CD4-positive, alpha-beta T cell (primary cell): ENCODE data around the gene NFYB. TPM values are rescaled to one million over a fixed set of nuclear protein-coding genes. Genes with fewer than 3 reads are reported as not detected.

Experiments used
- ATAC-seq: fragments of 200-7000 bp; cut with Tn5 transposase; one replicate; pipeline ENCODE4 v1.10.0; 2022; ENCODE audit warnings: mild to moderate bottlenecking; ENCODE audit not compliant: poor library complexity
- CTCF ChIA-PET: fragments of 350-600 bp; sonication (Branson Sonifier 250); formaldehyde crosslinking; loops from one replicate; lab custom pipeline; 2021; ENCODE audit warnings: antibody characterized with exemption, inconsistent platforms; lab: Charles Lee
- POLR2A ChIA-PET: fragments of 350-600 bp; sonication (Branson Sonifier 250); formaldehyde crosslinking; loops from one replicate; lab custom pipeline; 2021; ENCODE audit warnings: antibody characterized with exemption, inconsistent platforms; lab: Charles Lee
- DNase-seq, 14 experiments: peaks; one replicate each; pipeline ENCODE4 v3.0.0-alpha.2; 2013 to 2020; ENCODE audit warnings: mixed read lengths in 2 of 14
- H3K27ac ChIP-seq, 2 donors: one replicate each; pipeline versions ENCODE4 v1.5.1 to v1.7.0; 2013; ENCODE audit warnings: low read length in 2 of 2, low read depth in 1 of 2, mild to moderate bottlenecking in 1 of 2
- H3K27me3 ChIP-seq, 2 experiments: 1 replicate in 1 of 2; 2 replicates in 1 of 2; pipeline versions ENCODE4 v1.6.1 to v1.7.0; 2013; ENCODE audit warnings: low read length in 2 of 2, control low read depth in 1 of 2, mild to moderate bottlenecking in 1 of 2, moderate library complexity in 1 of 2; ENCODE audit not compliant: insufficient read depth in 2 of 2, control insufficient read depth in 1 of 2
- H3K36me3 ChIP-seq: one replicate; pipeline ENCODE4 v1.6.1; 2013; ENCODE audit warnings: low read length, control low read depth; ENCODE audit not compliant: insufficient read depth
- H3K4me1 ChIP-seq: one replicate; pipeline ENCODE4 v1.6.1; 2013; ENCODE audit warnings: low read length, control low read depth; ENCODE audit not compliant: insufficient read depth
- H3K4me3 ChIP-seq: one replicate; pipeline ENCODE4 v1.5.1; 2013; ENCODE audit warnings: mild to moderate bottlenecking, low read length, moderate library complexity
- H3K9me3 ChIP-seq, 2 experiments: 1 replicate in 1 of 2; 2 replicates in 1 of 2; pipeline versions ENCODE4 v1.6.1 to v1.7.0; 2013; ENCODE audit warnings: low read length in 2 of 2, mild to moderate bottlenecking in 2 of 2, control low read depth in 1 of 2, moderate library complexity in 1 of 2; ENCODE audit not compliant: control insufficient read depth in 1 of 2, insufficient read depth in 1 of 2
- H3K27ac Mint-ChIP-seq: one replicate; pipeline ENCODE4 v1.8.0; 2020; ENCODE audit warnings: mixed read lengths
- H3K27me3 Mint-ChIP-seq: one replicate; pipeline ENCODE4 v1.8.0; 2021; ENCODE audit warnings: mixed read lengths
- H3K36me3 Mint-ChIP-seq: one replicate; pipeline ENCODE4 v1.8.0; 2021; ENCODE audit warnings: low read depth, mixed read lengths
- H3K4me1 Mint-ChIP-seq: one replicate; pipeline ENCODE4 v1.8.0; 2021; ENCODE audit warnings: low read depth, mixed read lengths
- H3K4me3 Mint-ChIP-seq: one replicate; pipeline ENCODE4 v1.8.0; 2020; ENCODE audit warnings: mild to moderate bottlenecking, mixed read lengths
- H3K9me3 Mint-ChIP-seq: one replicate; pipeline ENCODE4 v1.8.0; 2020; ENCODE audit warnings: mixed read lengths
- CTCF ChIP-seq: fragments of 200-600 bp; IDR thresholded peaks from one replicate; pipeline ENCODE4 v1.8.0; 2022; ENCODE audit warnings: antibody characterized with exemption, mild to moderate bottlenecking
- intact Hi-C, 2 experiments: fragments of 100-400 bp; cut with DNase I in 1 of 2; cut with micrococcal nuclease in 1 of 2; formaldehyde crosslinking; loops; one replicate each; pipeline versions ENCODE4 v1.15.1 to v1.9.0; 2023 to 2025; cut with DNase I, micrococcal nuclease
- total RNA-seq, 174 experiments: library from RNA in 2 of 174; stranded (reverse) in 2 of 174; gene quantifications; one replicate each; pipeline ENCODE4 v1.2.3 and lab custom pipeline; 2021 to 2026

The NFYB gene
- total RNA-seq, 2 experiments from 2014 or later = 12.8 to 14.6 TPM

GRCh38 chr12:104180374-104180773 lies 42.4 kb upstream of the NFYB start:
- H3K4me1 Mint-ChIP-seq = no peaks in the 10 kb centered on the region
- POLR2A ChIA-PET = no interaction called here
- H3K27me3 Mint-ChIP-seq = no peaks in the 10 kb centered on the region
- H3K9me3 Mint-ChIP-seq = peaks cover 1% of the 10 kb centered on the region
- H3K27ac Mint-ChIP-seq = no peak overlapping the region
- Histone ChIP-seq H3K36me3 (no peaks in the 10 kb centered on the region), H3K4me1 (no peaks in the 10 kb centered on the region), H3K27ac (no peak overlapping the region), H3K27me3 (no peaks in the 10 kb centered on the region), H3K9me3 (peaks cover 0 to 4% of the 10 kb centered on the region in 2 experiments), H3K4me3 (no peak overlapping the region)
- intact Hi-C loops = no loop called here
- ATAC-seq (no peak), DNase-seq (no peak)
- H3K36me3 Mint-ChIP-seq = no peaks in the 10 kb centered on the region
- TF ChIP-seq CTCF = no peak
- H3K4me3 Mint-ChIP-seq = no peak overlapping the region
- CTCF ChIA-PET = no interaction called here

DNA sequence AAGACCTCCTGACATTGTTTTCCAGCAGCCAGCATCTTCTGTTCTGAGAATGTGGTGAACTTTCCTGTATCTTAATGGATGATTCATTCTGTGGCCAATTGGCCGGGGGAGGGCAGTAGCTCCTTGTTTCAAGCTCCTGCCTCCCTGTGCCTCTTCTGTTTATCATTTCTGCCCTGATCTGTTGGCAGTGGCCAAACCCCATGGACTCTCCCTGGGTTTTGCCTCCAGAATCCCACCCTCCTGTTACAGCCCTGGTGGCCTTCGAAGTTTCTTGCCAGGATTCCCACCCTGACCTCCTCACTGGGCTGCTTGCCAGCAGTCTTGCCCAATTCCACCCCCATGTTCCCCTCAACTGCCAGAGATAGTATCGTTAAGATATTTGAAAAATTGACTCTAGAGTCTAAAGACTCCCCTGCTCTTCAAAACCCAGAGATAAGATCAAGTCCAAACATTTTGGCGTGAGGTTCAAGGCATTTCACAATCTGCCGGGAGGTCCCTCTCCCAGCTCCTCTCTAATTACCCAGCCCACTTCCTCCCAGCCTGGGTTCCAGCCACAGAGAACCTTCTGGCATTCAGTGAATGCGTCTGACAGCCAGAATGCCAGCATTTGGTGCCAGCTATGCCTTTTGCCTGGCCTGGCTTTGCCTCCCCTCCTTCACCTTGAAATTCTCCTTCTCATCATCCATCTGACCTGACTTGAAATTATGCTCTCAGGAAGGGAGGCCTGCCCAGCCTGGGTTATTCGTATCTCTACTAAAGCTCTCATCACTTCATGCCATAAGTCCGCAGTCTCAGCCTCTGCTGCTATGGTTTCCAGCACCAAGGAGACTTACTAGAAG lies 39.9 kb upstream of the NFYB start:
- intact Hi-C loops = no loop called here
- no peak overlapping the region for H3K4me3 Mint-ChIP-seq
- CTCF ChIA-PET = interaction anchor here (0.6 kb wide), 1 partner anchor 346 kb away, joined by 3 read pairs; no protein-coding TSS in a partner anchor

DNA sequence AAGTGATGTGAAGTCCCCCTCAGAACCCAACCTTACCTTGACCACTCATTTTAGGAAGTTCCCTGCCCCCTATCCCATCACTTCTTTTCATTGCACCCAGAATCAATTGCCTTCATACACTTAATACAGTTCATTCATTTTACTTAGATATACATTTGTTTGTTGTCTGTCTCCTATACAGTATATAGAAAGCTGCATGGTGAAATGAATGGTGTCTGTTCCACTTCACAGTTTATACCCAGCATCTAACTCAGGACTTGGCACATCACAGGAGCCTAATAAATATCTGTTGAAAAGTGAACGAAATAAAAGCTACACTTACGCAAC lies 39.3 kb upstream of the NFYB start:
- Mint-ChIP-seq H3K9me3 (no peaks in the 10 kb centered on the region), H3K27me3 (no peaks in the 10 kb centered on the region), H3K4me1 (no peaks in the 10 kb centered on the region), H3K36me3 (no peaks in the 10 kb centered on the region), H3K27ac (no peak overlapping the region), H3K4me3 (no peak overlapping the region)
- DNase-seq (no peak), ATAC-seq (no peak)
- H3K9me3 ChIP-seq = no peaks in the 10 kb centered on the region
- TF ChIP-seq CTCF = no peak
- H3K27me3 ChIP-seq = no peaks in the 10 kb centered on the region
- H3K4me3 ChIP-seq = no peak overlapping the region
- no peaks in the 10 kb centered on the region for H3K4me1 ChIP-seq
- ChIA-PET CTCF (no interaction called here), POLR2A (no interaction called here)
- no peak overlapping the region for H3K27ac ChIP-seq
- intact Hi-C loops = no loop called here
- H3K36me3 ChIP-seq = no peaks in the 10 kb centered on the region

More for the DNA sequence above, 39.9 kb upstream of the NFYB start:
- DNase-seq = no peak
- no peaks in the 10 kb centered on the region for H3K27me3 Mint-ChIP-seq
- no peaks in the 10 kb centered on the region for H3K27me3 ChIP-seq
- H3K27ac ChIP-seq = no peak overlapping the region
- H3K27ac Mint-ChIP-seq = no peak overlapping the region
- TF ChIP-seq CTCF = no peak
- H3K9me3 Mint-ChIP-seq = no peaks in the 10 kb centered on the region
- no peaks in the 10 kb centered on the region for H3K36me3 ChIP-seq
- H3K4me1 ChIP-seq = no peaks in the 10 kb centered on the region
- no peaks in the 10 kb centered on the region for H3K36me3 Mint-ChIP-seq
- POLR2A ChIA-PET = no interaction called here
- H3K4me1 Mint-ChIP-seq = no peaks in the 10 kb centered on the region
- no peak for ATAC-seq
- no peak overlapping the region for H3K4me3 ChIP-seq
- no peaks in the 10 kb centered on the region for H3K9me3 ChIP-seq
